Measurements from ENCODE around the gene IL10. TPM values are rescaled to one million over a fixed set of nuclear protein-coding genes. Genes with fewer than 3 reads are reported as not detected.
"Not testable (repeated sequence)": the region's sequence is repeated elsewhere in the genome, so short reads cannot be mapped to it uniquely, and the experiment has no call there.

Gene IL10
- total and polyA plus RNA-seq, 8 donors = 0.05 to 0.81 (median 0.24) TPM; not detected in 1

DNA sequence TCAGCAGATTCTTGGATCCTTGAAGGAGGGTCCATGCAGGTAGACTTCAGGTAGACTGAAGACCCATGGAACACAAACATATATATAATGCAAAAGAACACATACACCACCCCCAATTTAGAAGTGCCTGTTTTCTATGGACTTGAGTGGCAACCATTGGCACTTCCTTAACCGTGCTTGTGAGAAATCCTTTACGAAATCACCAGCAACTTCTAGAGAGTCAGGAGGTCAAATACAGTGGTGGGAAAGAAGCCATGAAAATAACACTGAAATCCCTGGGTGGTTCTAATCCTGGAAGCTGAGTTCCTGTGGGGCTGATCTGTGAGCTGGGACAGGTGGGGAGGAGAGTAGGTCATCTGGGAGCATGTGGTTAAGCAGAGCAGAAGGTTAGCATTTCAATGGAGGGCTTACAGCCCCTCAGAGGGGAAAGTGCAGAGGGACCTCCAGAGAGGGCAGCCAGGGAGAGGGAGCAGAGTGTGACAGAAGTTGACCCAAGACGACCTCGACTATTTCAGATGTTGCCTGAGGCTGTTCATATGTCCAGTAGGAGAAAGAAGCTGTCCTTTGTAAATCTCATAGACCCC is 13.0 kb upstream of the IL10 start:
- Histone ChIP-seq H3K4me3 (no peak overlapping the region), H3K9me3 (no peaks in the 10 kb centered on the region), H3K27me3 (no peaks in the 10 kb centered on the region), H3K4me1 (no peaks in the 10 kb centered on the region), H3K36me3 (no peaks in the 10 kb centered on the region), H3K27ac (no peak overlapping the region)
- ATAC-seq (no peak), DNase-seq (no peak), FAIRE-seq (no peak)
- TF ChIP-seq, protein P1, sequence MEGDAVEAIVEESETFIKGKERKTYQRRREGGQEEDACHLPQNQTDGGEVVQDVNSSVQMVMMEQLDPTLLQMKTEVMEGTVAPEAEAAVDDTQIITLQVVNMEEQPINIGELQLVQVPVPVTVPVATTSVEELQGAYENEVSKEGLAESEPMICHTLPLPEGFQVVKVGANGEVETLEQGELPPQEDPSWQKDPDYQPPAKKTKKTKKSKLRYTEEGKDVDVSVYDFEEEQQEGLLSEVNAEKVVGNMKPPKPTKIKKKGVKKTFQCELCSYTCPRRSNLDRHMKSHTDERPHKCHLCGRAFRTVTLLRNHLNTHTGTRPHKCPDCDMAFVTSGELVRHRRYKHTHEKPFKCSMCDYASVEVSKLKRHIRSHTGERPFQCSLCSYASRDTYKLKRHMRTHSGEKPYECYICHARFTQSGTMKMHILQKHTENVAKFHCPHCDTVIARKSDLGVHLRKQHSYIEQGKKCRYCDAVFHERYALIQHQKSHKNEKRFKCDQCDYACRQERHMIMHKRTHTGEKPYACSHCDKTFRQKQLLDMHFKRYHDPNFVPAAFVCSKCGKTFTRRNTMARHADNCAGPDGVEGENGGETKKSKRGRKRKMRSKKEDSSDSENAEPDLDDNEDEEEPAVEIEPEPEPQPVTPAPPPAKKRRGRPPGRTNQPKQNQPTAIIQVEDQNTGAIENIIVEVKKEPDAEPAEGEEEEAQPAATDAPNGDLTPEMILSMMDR (IDR thresholded peaks at IDR 0.05) = no peak
- intact Hi-C loops (cut with DNase I) = no loop called here
- 80 to 84% methylated on average over 4 of the region's 4 CpGs for WGBS, 2 donors

DNA sequence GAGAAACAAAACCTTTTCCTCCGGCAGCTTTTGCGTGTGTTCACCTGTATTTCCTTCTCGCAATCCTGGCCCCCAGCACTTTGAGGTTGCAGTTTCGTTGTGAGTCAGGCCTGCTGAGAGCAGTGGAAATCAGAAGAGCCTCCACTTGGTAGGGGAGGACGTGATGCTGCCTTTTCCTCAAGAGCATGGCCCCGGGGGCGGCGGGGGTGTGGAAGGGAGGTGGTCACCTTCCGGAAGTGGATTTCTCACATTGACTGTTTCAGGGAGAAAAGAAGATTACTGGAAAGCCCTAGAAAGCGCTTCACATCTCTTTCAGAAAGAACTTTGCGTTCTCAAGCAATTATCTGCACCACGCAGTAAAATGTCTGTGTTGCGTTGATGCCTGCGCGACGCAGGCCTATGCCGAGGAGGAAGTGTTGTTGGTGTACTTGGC is 12.2 kb upstream of the IL10 start:
- Histone ChIP-seq H3K27ac (no peak overlapping the region), H3K36me3 (no peaks in the 10 kb centered on the region), H3K4me1 (no peaks in the 10 kb centered on the region), H3K9me3 (no peaks in the 10 kb centered on the region), H3K4me3 (no peak overlapping the region), H3K27me3 (no peaks in the 10 kb centered on the region)
- FAIRE-seq = no peak
- no peak for ATAC-seq
- intact Hi-C loops (cut with DNase I) = no loop called here
- TF ChIP-seq, protein P1 (IDR thresholded peaks at IDR 0.05) = no peak
- WGBS, 2 donors = 91 to 96% methylated on average over 17 of the region's 17 CpGs
- DNase-seq = no peak

DNA sequence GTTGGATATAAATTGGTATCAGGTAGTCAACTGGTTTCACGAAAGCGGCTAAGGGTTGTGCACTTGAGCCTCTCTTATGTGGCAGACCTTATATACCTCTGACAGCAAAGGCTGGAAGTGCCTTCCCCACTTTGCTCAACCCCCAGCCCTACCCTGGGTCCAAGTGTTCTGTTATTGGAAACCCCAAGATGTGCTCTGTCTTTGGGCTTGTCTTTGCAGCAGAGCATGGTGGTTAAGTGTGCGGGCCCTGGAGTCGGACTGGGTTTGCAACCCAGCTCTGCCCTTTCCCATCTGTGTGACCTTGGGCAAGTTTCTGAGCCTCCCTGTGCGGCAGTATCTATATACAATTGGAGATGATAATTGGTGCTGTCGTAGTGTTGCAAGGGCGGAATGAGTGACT is 11.2 kb upstream of the IL10 start:
- no peak for DNase-seq
- no peak for ATAC-seq
- H3K36me3 ChIP-seq = no peaks in the 10 kb centered on the region
- H3K4me3 ChIP-seq = no peak overlapping the region
- no peaks in the 10 kb centered on the region for H3K9me3 ChIP-seq
- H3K4me1 ChIP-seq = no peaks in the 10 kb centered on the region
- intact Hi-C loops (cut with DNase I) = no loop called here
- WGBS, 2 donors = 80 to 85% methylated on average over 7 of the region's 7 CpGs
- no peak overlapping the region for H3K27ac ChIP-seq
- TF ChIP-seq, protein P1 (IDR thresholded peaks at IDR 0.05) = no peak
- H3K27me3 ChIP-seq = no peaks in the 10 kb centered on the region
- FAIRE-seq = no peak

DNA sequence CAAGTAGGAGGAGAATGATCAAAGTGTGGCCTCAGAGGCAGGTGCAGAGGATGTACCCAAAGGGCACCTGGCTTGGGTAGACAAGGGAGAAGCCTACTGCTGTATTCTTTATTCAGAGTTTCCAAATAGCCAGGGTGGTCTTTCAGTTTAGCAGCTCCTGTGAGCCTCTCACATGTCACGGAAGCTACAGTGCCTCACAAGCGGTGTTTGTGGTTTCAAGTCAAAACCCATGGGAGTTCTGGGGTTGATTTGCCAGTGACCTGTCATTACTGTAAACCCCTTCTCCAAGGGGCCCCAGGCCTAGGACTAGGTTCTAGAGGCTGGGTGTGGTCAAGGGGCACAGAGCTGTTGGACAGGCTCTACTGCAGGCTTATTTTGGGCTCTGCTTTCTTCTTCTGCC is 10.2 kb upstream of the IL10 start:
- TF ChIP-seq, protein P1 (IDR thresholded peaks at IDR 0.05) = no peak
- Histone ChIP-seq H3K4me1 (no peaks in the 10 kb centered on the region), H3K4me3 (no peak overlapping the region), H3K36me3 (no peaks in the 10 kb centered on the region), H3K27me3 (no peaks in the 10 kb centered on the region), H3K9me3 (no peaks in the 10 kb centered on the region), H3K27ac (no peak overlapping the region)
- no peak for FAIRE-seq
- no peak for DNase-seq
- ATAC-seq = no peak
- WGBS, 2 donors = 92 to 100% methylated on average over 2 of the region's 2 CpGs
- intact Hi-C loops (cut with DNase I) = no loop called here

DNA sequence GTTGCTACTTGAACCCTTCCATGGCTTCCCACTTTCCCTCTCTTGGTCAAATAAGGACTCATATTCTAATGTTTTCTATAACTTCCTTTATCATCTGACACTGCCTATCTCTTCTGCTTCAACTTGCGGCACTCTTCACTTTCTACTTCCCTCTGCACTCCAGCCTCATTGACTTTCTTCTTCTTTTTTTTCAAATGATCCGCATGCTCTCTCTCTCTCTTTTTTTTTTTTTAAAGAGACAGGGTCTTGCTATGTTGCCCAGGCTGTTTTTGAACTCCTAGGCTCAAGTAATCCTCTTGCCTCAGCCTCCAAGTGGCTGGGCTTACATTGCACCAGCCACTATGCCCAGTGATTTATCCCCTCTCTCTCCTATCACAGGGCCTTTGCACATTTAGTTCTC is 7.3 kb upstream of the IL10 start:
- DNase-seq (no peak), FAIRE-seq (no peak), ATAC-seq (peak in 1 of 4 donors; percentile 51)
- H3K4me3 ChIP-seq = no peak overlapping the region
- no peaks in the 10 kb centered on the region for H3K27me3 ChIP-seq
- no peak overlapping the region for H3K27ac ChIP-seq
- TF ChIP-seq, protein P1 (IDR thresholded peaks at IDR 0.05) = no peak
- 63 to 69% methylated on average over 2 of the region's 2 CpGs for WGBS, 2 donors
- intact Hi-C loops (cut with DNase I) = no loop called here
- no peaks in the 10 kb centered on the region for H3K4me1 ChIP-seq
- H3K9me3 ChIP-seq = no peaks in the 10 kb centered on the region
- H3K36me3 ChIP-seq = no peaks in the 10 kb centered on the region

DNA sequence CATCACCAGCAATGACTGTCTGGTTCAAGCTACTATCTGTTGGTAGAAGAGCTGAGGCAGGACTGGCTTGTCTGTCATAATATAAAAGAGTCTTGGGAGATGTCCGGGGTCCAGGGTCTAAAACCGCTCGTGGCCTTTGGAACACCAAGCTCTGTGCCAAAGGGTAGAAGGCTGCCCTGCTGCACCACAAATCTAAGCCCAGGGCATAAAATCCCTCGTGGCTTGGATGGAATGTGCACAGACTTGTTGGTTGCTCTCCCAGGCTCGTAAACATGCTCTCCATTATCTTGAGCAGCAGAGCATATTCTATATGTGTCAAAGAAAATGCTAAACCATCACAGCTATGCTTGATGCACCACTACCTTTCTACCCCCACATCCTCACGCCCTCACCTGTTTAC is 6.6 kb upstream of the IL10 start:
- H3K36me3 ChIP-seq; H3K27me3 ChIP-seq; ATAC-seq; DNase-seq; FAIRE-seq; H3K4me3 ChIP-seq; H3K4me1 ChIP-seq; H3K9me3 ChIP-seq; H3K27ac ChIP-seq; intact Hi-C loops (cut with DNase I): not testable (repeated sequence)
- WGBS, 2 donors = 68 to 73% methylated on average over 6 of the region's 6 CpGs
